ENCODE data around the gene CERS6. TPM values are rescaled to one million over a fixed set of nuclear protein-coding genes. Genes with fewer than 3 reads are reported as not detected.
"Not testable (repeated sequence)": the region's sequence is repeated elsewhere in the genome, so short reads cannot be mapped to it uniquely, and the experiment has no call there.

The CERS6 gene
- total and polyA plus RNA-seq, 3 experiments from 2014 or later: 3.6 to 7.8 (median 7.7) TPM

DNA sequence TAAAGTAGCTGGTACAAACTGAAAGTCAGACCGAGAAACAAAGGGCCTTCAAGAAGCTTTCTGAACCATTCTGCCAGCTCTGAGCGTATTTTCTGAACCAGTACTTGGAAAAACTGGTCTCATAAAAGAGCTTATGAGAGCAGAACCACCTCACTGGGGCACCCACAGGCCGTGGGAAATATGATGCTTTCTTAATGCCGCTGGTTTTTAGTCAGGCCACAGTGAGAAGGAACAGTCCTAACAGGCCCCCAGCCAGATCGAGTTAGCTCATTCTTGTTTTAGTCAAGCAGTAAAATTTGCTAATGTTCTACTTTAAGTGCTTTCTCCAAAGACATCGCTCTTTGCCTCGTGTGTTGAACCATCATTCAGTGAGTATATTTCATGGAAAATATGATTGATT is 333.7 kb downstream of the CERS6 start:
- peaks cover 0 to 4% (median 3%) of the 10 kb centered on the region in 3 donors for H3K36me3 Mint-ChIP-seq
- Histone ChIP-seq H3K9me3 (ENCODE audit: low read length) (no peaks in the 10 kb centered on the region), H3K27ac (ENCODE audit: low read depth, low read length) (no peak overlapping the region), H3K27me3 (ENCODE audit: insufficient read depth, low read length, poor library complexity, severe bottlenecking) (no peaks in the 10 kb centered on the region), H3K36me3 (ENCODE audit: insufficient read depth, low read length) (no peaks in the 10 kb centered on the region), H3K4me3 (ENCODE audit: low read length) (no peak overlapping the region), H3K4me1 (ENCODE audit: insufficient read depth, low read length) (no peaks in the 10 kb centered on the region)
- H3K27me3 Mint-ChIP-seq: peaks cover 0 to 2% of the 10 kb centered on the region in 2 donors
- DNase-seq: no peak
- no peak overlapping the region for H3K4me3 Mint-ChIP-seq
- H3K9me3 Mint-ChIP-seq: peaks cover 0 to 2% (median 0%) of the 10 kb centered on the region in 5 donors
- no peaks in the 10 kb centered on the region for H3K4me1 Mint-ChIP-seq
- ChIA-PET POLR2A (no interaction called here), CTCF (no interaction called here)
- H3K27ac Mint-ChIP-seq: no peak overlapping the region

- Mint-ChIP-seq H3K27ac (no peak overlapping the region), H3K36me3 (peaks cover 0 to 4% (median 3%) of the 10 kb centered on the region in 3 donors), H3K9me3 (peaks cover 0 to 2% (median 0%) of the 10 kb centered on the region in 5 donors), H3K4me3 (no peak overlapping the region), H3K27me3 (peaks cover 0 to 2% of the 10 kb centered on the region in 2 donors), H3K4me1 (no peaks in the 10 kb centered on the region)
- H3K27me3 ChIP-seq (ENCODE audit: insufficient read depth, low read length, poor library complexity, severe bottlenecking): no peaks in the 10 kb centered on the region
- H3K27ac ChIP-seq (ENCODE audit: low read depth, low read length): no peak overlapping the region
- H3K4me1 ChIP-seq (ENCODE audit: insufficient read depth, low read length): no peaks in the 10 kb centered on the region
- no peaks in the 10 kb centered on the region for H3K36me3 ChIP-seq (ENCODE audit: insufficient read depth, low read length)
- H3K4me3 ChIP-seq (ENCODE audit: low read length): no peak overlapping the region
- ChIA-PET CTCF (no interaction called here), POLR2A (no interaction called here)
- DNase-seq: no peak
- H3K9me3 ChIP-seq (ENCODE audit: low read length): no peaks in the 10 kb centered on the region
Measured at GRCh38 chr2:168790226-168790902, 334.3 kb downstream of the CERS6 start.

GRCh38 chr2:168791140-168791539 is 335.1 kb downstream of the CERS6 start:
- H3K9me3 ChIP-seq (ENCODE audit: low read length); H3K36me3 Mint-ChIP-seq; H3K27me3 ChIP-seq (ENCODE audit: insufficient read depth, low read length, poor library complexity, severe bottlenecking); H3K4me3 Mint-ChIP-seq; DNase-seq; H3K27ac ChIP-seq (ENCODE audit: low read depth, low read length); H3K4me3 ChIP-seq (ENCODE audit: low read length); H3K27me3 Mint-ChIP-seq; H3K4me1 ChIP-seq (ENCODE audit: insufficient read depth, low read length); CTCF ChIA-PET; H3K9me3 Mint-ChIP-seq; H3K4me1 Mint-ChIP-seq; POLR2A ChIA-PET; H3K36me3 ChIP-seq (ENCODE audit: insufficient read depth, low read length): not testable (repeated sequence)
- peak overlapping the region in 1 of 8 donors; percentile 7 for H3K27ac Mint-ChIP-seq

DNA sequence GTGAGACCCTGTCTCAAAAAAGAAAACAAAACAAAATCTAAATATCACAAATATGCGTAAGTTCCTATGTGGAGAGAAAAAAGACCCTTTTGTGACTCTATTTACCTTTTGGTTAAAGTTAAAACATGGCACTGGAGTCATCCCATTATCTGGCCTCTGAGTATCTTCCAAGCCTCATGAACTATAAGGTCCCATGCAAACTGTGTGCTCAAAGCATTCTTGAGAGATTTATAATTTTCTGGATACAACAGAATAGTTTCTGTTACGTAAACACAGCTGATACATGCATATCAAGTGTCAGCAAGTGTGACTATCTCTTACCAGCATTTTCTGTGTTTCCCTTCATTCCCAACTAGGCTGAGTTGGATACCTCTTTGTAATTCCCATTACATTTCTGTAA is 337.5 kb downstream of the CERS6 start:
- no peak overlapping the region for H3K27ac Mint-ChIP-seq
- no peaks in the 10 kb centered on the region for H3K4me1 ChIP-seq (ENCODE audit: insufficient read depth, low read length)
- CTCF ChIA-PET: no interaction called here

DNA sequence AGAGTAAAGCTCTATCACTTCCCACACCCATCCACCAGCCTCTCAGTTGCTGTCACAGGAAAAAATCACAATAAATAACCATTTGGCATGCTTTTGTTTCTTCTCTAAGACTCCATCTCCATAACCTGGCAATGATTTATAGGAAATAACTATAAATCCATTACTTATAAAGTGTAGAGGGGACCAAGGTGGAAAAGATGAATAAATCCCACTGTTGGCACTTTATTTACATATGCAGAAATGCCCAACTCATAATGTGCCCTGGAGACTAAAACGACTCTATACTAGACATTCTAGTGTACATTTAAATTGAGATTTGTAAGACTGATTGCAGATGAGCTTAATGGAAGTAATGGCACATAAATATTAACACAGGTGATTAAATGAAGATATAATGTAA is 338.9 kb downstream of the CERS6 start:
- H3K4me1 ChIP-seq (ENCODE audit: insufficient read depth, low read length): no peaks in the 10 kb centered on the region
- no peaks in the 10 kb centered on the region for H3K36me3 ChIP-seq (ENCODE audit: insufficient read depth, low read length)
- H3K4me3 Mint-ChIP-seq: no peak overlapping the region
- H3K36me3 Mint-ChIP-seq: peaks cover 0 to 4% (median 3%) of the 10 kb centered on the region in 3 donors
- H3K27me3 Mint-ChIP-seq: peaks cover 2 to 9% of the 10 kb centered on the region in 2 donors
- no peak overlapping the region for H3K27ac Mint-ChIP-seq
- H3K9me3 ChIP-seq (ENCODE audit: low read length): no peaks in the 10 kb centered on the region
- no peak overlapping the region for H3K27ac ChIP-seq (ENCODE audit: low read depth, low read length)
- CTCF ChIA-PET: no interaction called here
- DNase-seq: no peak
- no peaks in the 10 kb centered on the region for H3K4me1 Mint-ChIP-seq
- H3K27me3 ChIP-seq (ENCODE audit: insufficient read depth, low read length, poor library complexity, severe bottlenecking): no peaks in the 10 kb centered on the region
- H3K9me3 Mint-ChIP-seq: peaks cover 0 to 2% (median 0%) of the 10 kb centered on the region in 5 donors
- POLR2A ChIA-PET: no interaction called here
- H3K4me3 ChIP-seq (ENCODE audit: low read length): no peak overlapping the region

More for the DNA sequence above, 337.5 kb downstream of the CERS6 start:
- H3K9me3 Mint-ChIP-seq: peaks cover 0 to 2% (median 0%) of the 10 kb centered on the region in 5 donors
- no peaks in the 10 kb centered on the region for H3K4me1 Mint-ChIP-seq
- Histone ChIP-seq H3K4me3 (ENCODE audit: low read length) (no peak overlapping the region), H3K27ac (ENCODE audit: low read depth, low read length) (no peak overlapping the region), H3K9me3 (ENCODE audit: low read length) (no peaks in the 10 kb centered on the region), H3K36me3 (ENCODE audit: insufficient read depth, low read length) (no peaks in the 10 kb centered on the region), H3K27me3 (ENCODE audit: insufficient read depth, low read length, poor library complexity, severe bottlenecking) (no peaks in the 10 kb centered on the region)
- H3K27me3 Mint-ChIP-seq: peaks cover 2 to 4% of the 10 kb centered on the region in 2 donors
- H3K4me3 Mint-ChIP-seq: no peak overlapping the region
- no peak for DNase-seq
- peaks cover 0 to 4% (median 3%) of the 10 kb centered on the region in 3 donors for H3K36me3 Mint-ChIP-seq
- POLR2A ChIA-PET: no interaction called here

- Histone ChIP-seq H3K4me1 (ENCODE audit: insufficient read depth, low read length) (no peaks in the 10 kb centered on the region), H3K27me3 (ENCODE audit: insufficient read depth, low read length, poor library complexity, severe bottlenecking) (no peaks in the 10 kb centered on the region), H3K9me3 (ENCODE audit: low read length) (no peaks in the 10 kb centered on the region), H3K27ac (ENCODE audit: low read depth, low read length) (peak overlapping the region; percentile 55), H3K4me3 (ENCODE audit: low read length) (no peak overlapping the region), H3K36me3 (ENCODE audit: insufficient read depth, low read length) (no peaks in the 10 kb centered on the region)
- Mint-ChIP-seq H3K27me3 (peaks cover 5 to 11% of the 10 kb centered on the region in 2 donors), H3K9me3 (no peaks in the 10 kb centered on the region), H3K4me1 (no peaks in the 10 kb centered on the region), H3K4me3 (no peak overlapping the region), H3K27ac (no peak overlapping the region), H3K36me3 (peaks cover 0 to 3% (median 0%) of the 10 kb centered on the region in 3 donors)
- DNase-seq: no peak
- POLR2A ChIA-PET: no interaction called here
- CTCF ChIA-PET: no interaction called here
Measured at GRCh38 chr2:168796090-168796577, 340.1 kb downstream of the CERS6 start.

DNA sequence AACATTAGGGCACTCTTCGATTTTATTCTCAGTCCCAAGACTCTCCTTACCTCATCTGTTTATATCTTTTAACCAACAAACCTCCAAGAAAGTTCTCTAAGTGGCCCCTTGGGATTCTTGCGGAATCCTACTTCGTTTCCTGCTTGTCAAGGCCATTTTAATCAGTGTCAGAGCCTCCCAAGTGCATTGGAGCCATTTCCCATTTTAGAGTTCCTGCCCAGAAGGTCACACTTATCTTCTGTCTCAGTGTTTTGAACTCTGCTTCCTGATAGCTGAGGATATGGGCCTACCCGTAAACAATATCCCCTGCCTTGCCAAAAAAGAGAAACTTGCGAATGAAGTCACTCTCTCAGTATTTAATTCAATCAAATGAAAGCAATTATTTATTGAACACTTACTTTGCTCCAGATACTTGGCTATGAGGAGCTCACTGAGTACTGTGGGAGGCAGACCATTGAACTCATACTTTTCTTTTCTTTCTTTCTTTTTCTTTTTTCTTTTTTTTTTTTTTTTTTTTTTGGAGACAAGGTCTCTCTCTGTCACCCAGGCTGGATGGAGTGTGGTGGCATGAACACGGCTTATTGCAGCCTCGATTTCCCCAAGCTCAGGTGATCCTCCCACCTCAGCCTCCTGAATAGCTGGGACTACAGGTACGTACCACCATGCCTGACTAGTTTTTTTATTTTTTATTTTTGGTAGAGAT is 340.7 kb downstream of the CERS6 start:
- Histone ChIP-seq H3K27ac (ENCODE audit: low read depth, low read length) (peak overlapping the region; percentile 55), H3K4me3 (ENCODE audit: low read length) (no peak overlapping the region), H3K9me3 (ENCODE audit: low read length) (no peaks in the 10 kb centered on the region), H3K4me1 (ENCODE audit: insufficient read depth, low read length) (no peaks in the 10 kb centered on the region), H3K27me3 (ENCODE audit: insufficient read depth, low read length, poor library complexity, severe bottlenecking) (no peaks in the 10 kb centered on the region), H3K36me3 (ENCODE audit: insufficient read depth, low read length) (no peaks in the 10 kb centered on the region)
- POLR2A ChIA-PET: no interaction called here
- H3K27me3 Mint-ChIP-seq: peaks cover 5 to 11% of the 10 kb centered on the region in 2 donors
- H3K36me3 Mint-ChIP-seq: peaks cover 0 to 3% (median 0%) of the 10 kb centered on the region in 3 donors
- DNase-seq: no peak
- H3K27ac Mint-ChIP-seq: no peak overlapping the region
- no peaks in the 10 kb centered on the region for H3K4me1 Mint-ChIP-seq
- CTCF ChIA-PET: no interaction called here
- H3K9me3 Mint-ChIP-seq: no peaks in the 10 kb centered on the region
- no peak overlapping the region for H3K4me3 Mint-ChIP-seq

- Mint-ChIP-seq H3K27ac (no peak overlapping the region), H3K27me3 (peaks cover 5 to 11% of the 10 kb centered on the region in 2 donors), H3K4me3 (no peak overlapping the region), H3K9me3 (no peaks in the 10 kb centered on the region), H3K36me3 (peaks cover 0 to 3% (median 0%) of the 10 kb centered on the region in 3 donors), H3K4me1 (no peaks in the 10 kb centered on the region)
- no peak for DNase-seq
- H3K27me3 ChIP-seq (ENCODE audit: insufficient read depth, low read length, poor library complexity, severe bottlenecking): no peaks in the 10 kb centered on the region
- H3K9me3 ChIP-seq (ENCODE audit: low read length): no peaks in the 10 kb centered on the region
- no peaks in the 10 kb centered on the region for H3K4me1 ChIP-seq (ENCODE audit: insufficient read depth, low read length)
- ChIA-PET POLR2A (no interaction called here), CTCF (no interaction called here)
- H3K4me3 ChIP-seq (ENCODE audit: low read length): no peak overlapping the region
- H3K27ac ChIP-seq (ENCODE audit: low read depth, low read length): peak overlapping the region; percentile 55
- no peaks in the 10 kb centered on the region for H3K36me3 ChIP-seq (ENCODE audit: insufficient read depth, low read length)
Measured at GRCh38 chr2:168797286-168797655, 341.2 kb downstream of the CERS6 start.
